Measurements from ENCODE around the gene SYDE2.

DNA sequence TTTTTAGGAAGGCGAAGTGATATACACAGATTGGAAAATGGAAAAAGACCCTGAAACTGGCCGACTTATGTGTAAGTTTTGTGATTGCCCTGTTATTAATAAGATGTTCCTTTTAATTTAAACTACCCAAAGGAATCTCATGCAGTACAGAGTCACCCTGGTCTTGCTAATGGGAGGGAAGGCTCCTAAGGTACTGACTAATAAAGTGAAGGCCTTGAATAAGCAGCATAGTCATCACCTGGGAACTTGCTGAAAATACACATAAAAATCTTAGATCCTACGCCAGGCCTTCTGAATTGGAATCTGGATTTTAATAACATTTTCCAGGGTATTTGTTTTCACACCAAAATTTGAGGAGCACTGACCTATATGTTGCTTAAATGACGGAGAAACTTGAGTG is 79.1 kb downstream of the SYDE2 start:
- TF ChIP-seq, protein P1, sequence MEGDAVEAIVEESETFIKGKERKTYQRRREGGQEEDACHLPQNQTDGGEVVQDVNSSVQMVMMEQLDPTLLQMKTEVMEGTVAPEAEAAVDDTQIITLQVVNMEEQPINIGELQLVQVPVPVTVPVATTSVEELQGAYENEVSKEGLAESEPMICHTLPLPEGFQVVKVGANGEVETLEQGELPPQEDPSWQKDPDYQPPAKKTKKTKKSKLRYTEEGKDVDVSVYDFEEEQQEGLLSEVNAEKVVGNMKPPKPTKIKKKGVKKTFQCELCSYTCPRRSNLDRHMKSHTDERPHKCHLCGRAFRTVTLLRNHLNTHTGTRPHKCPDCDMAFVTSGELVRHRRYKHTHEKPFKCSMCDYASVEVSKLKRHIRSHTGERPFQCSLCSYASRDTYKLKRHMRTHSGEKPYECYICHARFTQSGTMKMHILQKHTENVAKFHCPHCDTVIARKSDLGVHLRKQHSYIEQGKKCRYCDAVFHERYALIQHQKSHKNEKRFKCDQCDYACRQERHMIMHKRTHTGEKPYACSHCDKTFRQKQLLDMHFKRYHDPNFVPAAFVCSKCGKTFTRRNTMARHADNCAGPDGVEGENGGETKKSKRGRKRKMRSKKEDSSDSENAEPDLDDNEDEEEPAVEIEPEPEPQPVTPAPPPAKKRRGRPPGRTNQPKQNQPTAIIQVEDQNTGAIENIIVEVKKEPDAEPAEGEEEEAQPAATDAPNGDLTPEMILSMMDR (IDR thresholded peaks at IDR 0.05; ENCODE audit: low read depth, low read length, poor library complexity, severe bottlenecking), result no peak
- no peak for TF ChIP-seq EZH2phosphoT487 (IDR thresholded peaks at IDR 0.05; ENCODE audit: borderline replicate concordance, low read length)

Data from DOHH2 (cell line).